HG02642 (cell line): Measurements from ENCODE around the gene KCNAB1.
"Not testable (repeated sequence)": the region's sequence is repeated elsewhere in the genome, so short reads cannot be mapped to it uniquely, and the experiment has no call there.

Experiments
- ATAC-seq: cut with Tn5 transposase; IDR thresholded peaks from one replicate; pipeline ENCODE4 v1.9.1; 2021; ENCODE audit warnings: mild to moderate bottlenecking; ENCODE audit not compliant: unreplicated experiment, poor library complexity

KCNAB1 gene

GRCh38 chr3:156543043-156543555, 422.7 kb downstream of the KCNAB1 start:
- no peak for ATAC-seq

GRCh38 chr3:156547637-156548036, 427.3 kb downstream of the KCNAB1 start:
- no peak for ATAC-seq

GRCh38 chr3:156548041-156548687, 427.8 kb downstream of the KCNAB1 start:
- ATAC-seq: no peak

- ATAC-seq: no peak
Observed at GRCh38 chr3:156548902-156549301, 428.5 kb downstream of the KCNAB1 start.

GRCh38 chr3:156551261-156551660, 430.9 kb downstream of the KCNAB1 start:
- no peak for ATAC-seq

GRCh38 chr3:156551746-156552145, 431.4 kb downstream of the KCNAB1 start:
- no peak for ATAC-seq

- ATAC-seq: no peak
Observed at GRCh38 chr3:156552973-156553372, 432.6 kb downstream of the KCNAB1 start.

GRCh38 chr3:156553705-156554356, 433.5 kb downstream of the KCNAB1 start:
- ATAC-seq: no peak

GRCh38 chr3:156554515-156554841, 434.1 kb downstream of the KCNAB1 start:
- no peak for ATAC-seq

GRCh38 chr3:156554842-156555687, 434.7 kb downstream of the KCNAB1 start, which contains the start of gene SSR3:
SSR3 (minus strand) TSS chr3:156555117; CDS start chr3:156555089, 28 bp downstream.
- ATAC-seq: peak; percentile 99

GRCh38 chr3:156558389-156558788, 438.0 kb downstream of the KCNAB1 start:
- ATAC-seq: no peak

GRCh38 chr3:156559321-156559720, 438.9 kb downstream of the KCNAB1 start:
- ATAC-seq: no peak

- no peak for ATAC-seq
Observed at GRCh38 chr3:156561533-156561932, 441.2 kb downstream of the KCNAB1 start.

GRCh38 chr3:156562486-156562885, 442.1 kb downstream of the KCNAB1 start:
- not testable (repeated sequence) for ATAC-seq

- ATAC-seq: no peak
Observed at GRCh38 chr3:156563900-156564682, 443.7 kb downstream of the KCNAB1 start.

GRCh38 chr3:156569016-156569415, 448.6 kb downstream of the KCNAB1 start:
- ATAC-seq: not testable (repeated sequence)

- ATAC-seq: not testable (repeated sequence)
Observed at GRCh38 chr3:156569881-156570280, 449.5 kb downstream of the KCNAB1 start.

- no peak for ATAC-seq
Observed at GRCh38 chr3:156575641-156576040, 455.3 kb downstream of the KCNAB1 start.

- no peak for ATAC-seq
Observed at GRCh38 chr3:156576051-156576450, 455.7 kb downstream of the KCNAB1 start.

- no peak for ATAC-seq
Observed at GRCh38 chr3:156576651-156577348, 456.4 kb downstream of the KCNAB1 start.
